NCI-H2196 treated with DMSO at 0.1 percent for 48 hours (cell line): ENCODE results near the gene BATF2.
"Not testable (repeated sequence)": the region's sequence is repeated elsewhere in the genome, so short reads cannot be mapped to it uniquely, and the experiment has no call there.

Source experiments
- DNase-seq: peaks from one replicate; lab custom pipeline; 2025; ENCODE audit not compliant: unreplicated experiment; lab: John Stamatoyannopoulos, UW

The BATF2 gene

DNA sequence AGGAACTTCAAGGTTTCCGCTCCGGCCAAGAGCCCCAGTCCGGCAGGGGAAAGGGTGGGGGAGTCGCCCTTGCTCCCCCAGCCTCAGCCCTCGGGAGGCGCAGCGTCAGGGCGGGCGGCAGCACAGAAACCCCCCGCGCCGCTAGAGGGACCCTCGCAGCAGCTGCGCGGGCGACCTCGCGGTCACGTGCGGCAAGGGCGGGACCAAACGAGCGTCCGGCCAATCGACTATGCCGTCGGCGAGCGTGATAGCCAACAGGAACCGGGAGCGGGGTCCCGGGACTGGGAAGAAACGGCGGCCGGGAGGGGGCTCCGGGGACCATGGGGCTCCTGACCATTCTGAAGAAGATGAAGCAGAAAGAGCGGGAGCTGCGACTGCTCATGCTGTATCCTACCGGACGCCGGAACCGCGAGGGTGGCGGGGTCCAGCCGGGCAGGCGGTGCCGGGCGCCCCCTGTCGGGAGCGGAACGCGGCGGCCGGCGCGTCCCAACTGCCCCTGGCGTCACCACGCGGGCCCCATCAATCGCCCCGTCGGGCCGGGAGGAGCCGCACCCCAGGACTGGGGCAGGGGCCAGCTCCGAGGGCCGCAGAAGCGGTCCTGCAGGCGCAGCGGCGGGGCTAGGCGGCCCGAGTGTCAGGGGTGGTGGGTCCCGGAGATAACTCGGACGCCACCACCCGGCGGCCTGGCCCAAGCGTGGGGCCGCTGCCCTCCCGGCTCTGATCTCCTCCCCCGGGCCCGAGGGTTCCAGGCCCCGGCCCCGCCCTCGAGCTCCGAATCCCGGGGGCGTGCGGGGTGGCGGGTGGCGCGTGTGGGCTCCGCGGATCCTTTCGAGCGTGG, 17.3 kb upstream of the BATF2 start, which contains the start of gene ARL2:
TSS of gene ARL2 (plus strand) at position 273 of the 838 bp plus-strand sequence. CDS start at position 321, 48 bp downstream.
- peak; percentile 70 for DNase-seq

DNA sequence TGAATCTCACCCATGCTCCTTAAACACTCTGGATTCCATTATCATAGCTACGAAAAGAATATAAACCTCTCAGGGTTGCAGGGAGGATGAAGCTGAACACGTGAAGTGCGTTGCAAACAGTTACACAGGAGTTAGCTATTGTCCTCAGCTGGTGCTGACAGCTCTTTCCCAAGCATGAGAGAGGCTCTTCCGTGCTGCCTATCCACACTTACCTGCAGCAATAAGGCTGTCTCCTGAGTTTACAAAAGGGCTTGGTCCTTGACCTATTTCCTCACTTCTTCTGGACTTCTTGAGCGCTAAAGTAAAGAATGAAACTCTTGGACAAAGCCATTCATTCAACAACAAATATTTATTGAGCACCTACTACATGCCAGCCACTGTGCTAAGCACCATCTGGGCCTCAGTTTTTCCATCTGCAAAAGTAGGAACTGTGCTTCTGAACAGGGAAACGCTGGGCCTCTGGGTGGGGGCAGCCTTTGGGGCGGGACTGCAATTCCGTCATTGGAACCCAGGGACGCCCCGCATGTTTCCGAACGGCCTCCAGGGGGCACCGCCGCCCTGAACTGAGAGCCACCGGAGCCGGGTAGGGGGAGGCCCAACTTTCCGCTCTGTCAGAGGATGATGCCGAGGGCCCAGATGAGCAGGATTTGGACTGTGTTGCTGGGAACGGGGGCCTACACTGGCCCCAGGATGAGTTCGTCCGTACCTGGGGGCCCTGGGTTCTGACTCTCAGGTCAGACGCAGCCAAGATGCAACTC, 16.5 kb upstream of the BATF2 start:
- DNase-seq = peak; percentile 79

DNA sequence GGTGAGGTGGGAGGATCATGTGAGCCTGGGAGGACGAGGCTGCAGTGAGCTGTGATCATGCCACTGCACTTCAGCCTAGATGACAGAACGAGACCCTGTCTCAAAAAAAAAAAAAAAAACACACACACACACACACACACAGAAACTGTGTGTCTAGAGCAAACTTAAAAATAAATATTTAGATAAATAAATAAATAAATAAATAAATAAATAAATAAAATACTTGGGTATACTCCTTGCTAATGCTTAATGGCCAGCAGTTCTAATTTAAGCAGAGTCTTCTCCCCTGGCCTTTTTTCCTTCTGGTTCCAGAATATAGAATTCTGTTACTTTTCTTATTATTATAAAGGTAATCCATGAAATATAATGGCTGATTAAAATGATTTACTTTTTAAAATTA, 12.1 kb upstream of the BATF2 start:
- no peak for DNase-seq

DNA sequence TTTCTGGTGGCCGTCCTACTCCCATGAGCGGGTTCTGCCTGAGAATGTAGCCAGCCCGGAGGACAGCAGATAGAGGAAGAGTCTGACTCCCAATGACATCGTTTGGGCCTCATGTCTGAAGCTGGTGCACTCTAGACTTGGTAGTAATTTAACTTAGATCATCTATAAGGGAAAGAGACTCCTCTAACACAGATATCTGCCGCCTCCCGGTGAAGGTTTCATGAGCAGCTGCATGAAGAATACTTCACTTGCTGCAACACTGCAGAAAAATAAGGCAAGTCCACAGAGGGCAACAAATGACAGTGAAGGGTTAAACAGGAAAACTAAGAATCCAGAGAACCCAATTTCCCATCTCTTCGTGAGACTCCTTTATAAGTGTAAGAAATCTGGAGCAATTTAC, 11.2 kb upstream of the BATF2 start:
- no peak for DNase-seq

DNA sequence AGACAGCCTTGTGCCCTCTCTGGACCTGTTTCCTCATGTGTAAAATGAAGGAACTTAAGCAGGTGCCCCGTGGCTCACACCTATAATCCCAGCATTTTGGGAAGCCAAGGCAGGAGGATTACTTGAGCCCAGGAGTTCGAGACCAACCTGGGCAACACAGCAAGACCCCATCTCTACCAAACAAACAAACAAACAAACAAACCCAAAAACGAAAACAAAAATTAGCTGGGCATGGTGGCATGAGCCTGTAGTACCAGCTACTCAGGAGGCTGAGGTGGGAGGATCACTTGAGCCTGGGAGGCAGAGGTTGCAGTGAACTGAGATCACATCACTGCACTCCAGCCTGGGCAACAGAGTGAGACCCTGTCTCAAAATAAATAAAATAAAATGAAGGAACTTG, 7.2 kb upstream of the BATF2 start:
- not testable (repeated sequence) for DNase-seq

DNA sequence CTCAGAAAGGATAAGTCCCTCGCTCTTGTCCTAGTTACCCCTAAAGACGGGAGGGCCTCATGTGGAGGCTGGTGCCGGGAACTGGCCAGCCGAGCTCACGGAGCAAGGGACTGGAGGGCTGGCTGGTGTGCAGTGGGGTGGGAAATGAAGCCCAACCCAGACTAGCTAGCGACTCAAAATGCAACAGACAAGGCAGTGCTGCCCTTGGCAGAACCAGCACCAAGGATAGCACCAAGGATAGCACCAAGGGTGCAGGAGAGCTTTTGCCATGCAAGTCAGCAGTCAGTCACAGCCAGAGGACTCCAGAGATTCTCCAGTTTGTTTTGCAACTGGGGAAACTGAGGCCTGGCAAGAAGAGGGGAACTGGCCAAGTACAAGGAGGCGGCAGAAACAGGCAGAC, 6.5 kb upstream of the BATF2 start:
- no peak for DNase-seq

DNA sequence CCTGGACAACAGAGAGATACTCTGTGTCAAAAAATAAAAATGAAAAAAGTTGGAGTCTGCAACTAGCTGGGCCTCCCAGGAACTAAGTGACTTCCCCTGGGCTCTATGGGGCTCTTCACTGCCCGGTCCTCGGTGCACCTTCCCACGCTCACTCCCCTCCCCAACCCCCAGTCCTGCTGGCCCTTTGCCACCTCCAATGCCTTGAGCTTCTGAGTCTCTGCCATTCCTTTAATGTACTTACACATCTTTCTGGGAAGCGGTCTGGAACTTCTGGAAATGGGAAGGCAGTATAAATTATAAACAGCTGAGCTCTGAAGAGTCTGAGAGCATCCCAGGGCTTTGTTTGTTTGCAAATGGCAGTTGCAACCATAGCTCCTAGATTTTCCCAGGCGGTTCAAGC, 5.9 kb upstream of the BATF2 start:
- no peak for DNase-seq

DNA sequence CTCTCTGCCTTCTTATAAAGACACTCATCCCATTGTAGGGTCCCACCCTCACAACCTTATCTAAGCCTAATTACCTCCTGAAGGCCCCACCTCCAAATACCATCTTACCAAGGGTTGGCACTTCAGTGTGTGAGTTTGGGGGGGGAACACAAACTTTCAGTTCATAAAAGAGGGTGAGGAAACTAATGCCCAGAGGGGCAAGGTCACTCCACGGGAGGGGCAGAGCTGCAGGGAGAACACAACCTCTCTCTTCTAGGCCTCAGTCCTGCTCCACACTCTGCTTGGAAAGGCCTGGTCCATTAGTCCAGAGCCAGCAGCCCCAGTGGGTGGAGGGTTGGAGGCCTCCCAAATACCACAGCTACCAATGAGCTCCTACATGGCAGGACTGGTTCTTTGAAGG, 2.7 kb upstream of the BATF2 start:
- DNase-seq = no peak

DNA sequence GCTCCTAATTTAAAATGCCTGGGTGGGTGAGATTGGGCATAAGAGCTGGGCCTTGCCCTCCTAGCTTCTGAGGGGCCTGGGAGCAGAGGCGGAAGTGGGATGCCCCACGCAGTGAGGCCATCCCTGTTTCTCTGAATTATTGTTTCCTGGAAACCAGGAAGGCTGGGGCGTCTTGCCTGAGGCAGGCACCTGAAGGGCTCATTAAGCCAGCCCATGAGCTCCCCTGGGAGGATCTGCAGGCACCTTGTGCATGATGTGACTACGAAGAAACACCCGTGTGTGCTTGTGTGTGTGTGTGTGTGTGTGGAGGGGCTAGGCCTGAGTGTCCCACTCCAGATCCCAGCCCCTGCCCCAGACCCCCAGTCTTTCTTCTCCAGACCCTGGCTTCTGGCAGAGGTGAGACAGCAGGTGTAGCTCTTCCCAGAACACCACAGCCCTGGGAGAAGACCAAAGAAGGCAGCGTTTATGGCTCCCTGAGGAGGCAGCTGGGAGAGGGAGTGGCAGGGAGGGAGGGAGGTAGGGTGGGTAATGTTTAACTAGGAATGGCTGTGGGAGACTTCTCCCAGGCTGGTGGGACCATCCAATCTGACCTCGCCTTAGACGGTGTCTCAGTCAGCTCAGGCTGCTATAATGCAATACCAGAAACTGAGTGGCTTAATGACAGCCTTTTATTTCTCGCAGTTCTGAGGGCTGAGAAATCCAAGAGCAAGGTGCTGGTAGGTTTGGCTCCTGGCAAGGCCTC, 2.1 kb upstream of the BATF2 start:
- no peak for DNase-seq

DNA sequence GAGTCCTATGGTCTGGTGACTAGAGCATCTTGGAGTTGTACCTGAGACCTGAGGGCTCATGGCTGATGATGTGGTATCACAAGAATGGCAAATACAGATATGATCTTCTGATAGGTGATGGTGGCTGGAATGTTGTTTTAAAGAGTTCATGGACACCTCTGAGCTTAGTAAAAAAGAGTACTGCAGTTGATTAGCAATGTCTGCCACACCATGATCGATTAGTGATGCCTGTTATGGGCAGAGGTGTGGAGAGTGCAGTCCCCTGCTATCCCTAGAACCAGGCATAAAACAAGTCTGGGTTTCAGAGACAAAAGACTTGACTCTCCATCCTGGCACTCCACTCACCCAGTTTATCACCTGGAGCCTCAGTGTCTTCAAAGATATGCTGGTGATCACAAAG, 1.4 kb upstream of the BATF2 start:
- peak; percentile 18 for DNase-seq

DNA sequence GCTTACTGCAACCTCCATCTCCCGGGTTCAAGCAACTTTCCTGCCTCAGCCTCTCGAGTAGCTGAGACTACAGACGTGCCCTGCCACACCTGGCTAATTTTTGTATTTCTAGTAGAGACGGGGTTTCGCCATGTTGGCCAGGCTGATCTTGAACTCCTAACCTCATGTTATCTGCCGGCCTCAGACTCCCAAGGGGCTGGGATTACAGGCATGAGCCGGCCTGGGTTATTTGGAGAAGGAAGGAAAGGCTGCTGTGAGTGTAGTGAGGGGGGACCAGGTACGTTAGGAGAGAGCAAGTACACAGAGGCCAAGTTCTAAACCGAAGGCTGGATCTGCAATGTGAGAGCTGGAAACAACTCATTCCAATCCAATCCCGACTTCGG, 453 bp downstream of the BATF2 start:
- DNase-seq = no peak

DNA sequence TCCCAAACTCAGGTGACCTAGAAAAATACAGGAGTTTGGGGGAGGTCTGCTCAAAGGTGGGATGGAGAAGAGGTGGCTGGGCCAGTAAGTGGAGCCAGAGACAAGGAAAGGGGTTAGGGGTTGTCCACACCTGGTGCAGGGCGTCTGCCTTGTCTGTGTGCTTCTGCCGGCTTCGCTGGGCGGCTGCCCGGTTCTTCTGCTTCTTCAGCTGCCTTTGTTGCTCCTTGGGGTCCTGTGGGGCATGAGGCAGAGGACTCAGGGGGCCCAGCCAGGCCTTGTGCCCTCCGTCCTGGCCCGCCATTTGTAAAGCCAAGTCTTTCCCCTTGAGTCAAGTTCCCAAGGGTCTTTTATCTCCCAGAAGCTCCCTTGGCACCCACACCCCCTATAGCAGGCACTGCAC, 2.5 kb downstream of the BATF2 start:
- DNase-seq = no peak

DNA sequence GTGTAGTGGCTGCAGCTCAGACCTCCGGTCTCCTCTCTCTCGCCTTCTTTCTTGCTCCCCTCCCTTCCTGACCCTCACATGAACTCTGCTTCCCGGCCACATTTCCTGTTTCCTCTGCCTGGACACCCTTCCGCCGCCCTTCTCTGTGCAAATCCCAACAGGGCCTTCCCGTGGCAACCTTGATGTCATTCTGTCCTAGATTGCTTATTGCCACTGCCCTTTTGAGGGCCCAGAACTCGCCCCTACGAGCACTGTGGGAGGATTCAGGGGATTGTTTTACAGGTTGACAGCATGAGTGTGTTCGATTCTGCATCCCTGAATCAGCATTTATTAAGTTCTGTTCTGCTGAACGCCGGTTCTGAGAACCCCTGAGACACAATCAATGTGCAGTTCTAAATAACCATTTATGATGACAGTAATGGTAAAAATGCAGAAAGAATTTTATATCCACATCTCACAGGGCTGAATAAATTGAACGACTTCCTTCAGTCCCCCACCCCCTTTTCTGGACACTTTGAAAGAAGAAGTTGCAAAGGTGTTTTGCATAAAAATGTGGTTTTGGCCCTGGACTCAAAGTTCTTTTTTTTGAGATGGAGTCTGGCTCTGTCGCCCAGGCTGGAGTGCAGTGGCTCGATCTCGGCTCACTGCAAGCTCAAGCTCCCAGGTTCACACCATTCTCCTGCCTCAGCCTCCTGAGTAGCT, 6.4 kb downstream of the BATF2 start:
- DNase-seq = no peak

DNA sequence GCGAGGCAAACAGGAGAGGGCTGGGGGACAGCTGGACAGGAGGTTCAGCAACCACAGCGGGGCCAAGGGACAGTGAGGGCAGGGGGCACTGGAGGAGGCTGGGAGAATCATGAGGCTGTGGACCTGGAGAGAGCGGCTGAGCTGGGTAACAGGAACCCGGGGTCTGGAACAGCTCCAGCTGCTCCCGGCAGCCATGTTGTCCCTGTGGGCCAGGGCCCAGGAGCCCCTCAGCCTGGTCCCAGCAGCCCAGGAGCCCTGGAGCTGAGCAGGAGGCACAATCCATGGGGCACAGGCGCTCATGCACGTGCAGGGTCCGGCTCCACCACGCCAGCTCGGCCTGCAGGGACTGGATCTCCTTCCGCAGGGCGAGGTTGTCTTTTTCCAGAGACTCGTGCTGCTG, 7.4 kb downstream of the BATF2 start:
- no peak for DNase-seq

DNA sequence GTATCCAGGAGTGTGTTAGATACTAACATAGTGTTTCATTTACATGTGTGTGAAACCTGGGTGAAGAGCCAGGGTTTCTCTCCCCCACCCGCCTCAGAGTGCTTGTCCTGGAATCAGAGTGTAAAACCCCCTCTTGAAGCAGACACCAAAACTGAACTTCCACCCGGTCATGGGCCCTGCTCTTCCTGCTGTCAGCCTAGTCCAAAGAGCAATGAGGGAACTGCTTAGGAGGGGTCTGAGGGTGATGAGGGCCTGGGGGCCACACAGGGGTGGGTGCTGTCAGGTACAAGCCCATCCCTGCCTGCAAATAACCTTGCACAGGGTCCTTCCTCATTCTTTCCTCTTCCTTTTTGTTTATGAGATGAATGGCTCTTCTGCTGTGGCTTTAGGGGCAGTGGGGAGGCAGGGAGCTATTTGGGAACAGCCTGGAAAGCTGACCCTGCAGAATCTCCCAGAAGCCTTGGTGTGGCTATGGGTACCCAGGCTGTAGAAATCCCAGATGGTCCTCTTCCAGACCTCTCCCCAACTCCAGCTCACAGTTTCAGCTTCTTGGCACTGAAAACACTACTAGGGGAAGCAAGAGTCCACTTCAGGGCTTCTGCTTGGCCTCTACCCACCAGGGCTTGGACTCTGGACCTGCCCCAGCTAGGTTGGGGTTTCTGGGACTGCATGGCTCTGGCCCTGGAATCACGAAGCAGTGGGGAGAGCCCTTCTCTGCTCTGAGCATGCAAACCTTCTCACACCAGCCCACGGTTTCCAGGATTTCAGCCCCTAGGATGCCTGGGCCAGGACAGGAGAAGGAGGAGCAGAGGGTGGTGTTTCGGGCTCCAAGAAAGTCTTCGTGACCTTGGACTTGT, 8.5 kb downstream of the BATF2 start:
- DNase-seq = no peak

DNA sequence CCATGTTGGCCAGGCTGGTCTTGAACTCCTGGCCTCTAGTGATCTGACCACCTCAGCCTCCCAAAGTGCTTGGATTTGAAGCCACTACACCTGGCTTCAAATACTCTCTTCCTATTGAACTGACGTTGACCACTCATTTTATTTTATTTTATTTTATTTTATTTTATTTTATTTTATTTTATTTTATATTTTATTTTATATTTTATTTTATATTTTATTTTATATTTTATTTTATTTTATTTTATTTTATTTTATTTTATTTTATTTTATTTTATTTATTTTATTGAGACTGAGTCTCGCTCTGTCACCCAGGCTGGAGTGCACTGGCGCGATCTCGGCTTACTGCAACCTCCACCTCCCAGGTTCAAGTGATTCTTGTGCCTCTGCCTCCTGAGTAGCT, 13.4 kb downstream of the BATF2 start:
- not testable (repeated sequence) for DNase-seq

DNA sequence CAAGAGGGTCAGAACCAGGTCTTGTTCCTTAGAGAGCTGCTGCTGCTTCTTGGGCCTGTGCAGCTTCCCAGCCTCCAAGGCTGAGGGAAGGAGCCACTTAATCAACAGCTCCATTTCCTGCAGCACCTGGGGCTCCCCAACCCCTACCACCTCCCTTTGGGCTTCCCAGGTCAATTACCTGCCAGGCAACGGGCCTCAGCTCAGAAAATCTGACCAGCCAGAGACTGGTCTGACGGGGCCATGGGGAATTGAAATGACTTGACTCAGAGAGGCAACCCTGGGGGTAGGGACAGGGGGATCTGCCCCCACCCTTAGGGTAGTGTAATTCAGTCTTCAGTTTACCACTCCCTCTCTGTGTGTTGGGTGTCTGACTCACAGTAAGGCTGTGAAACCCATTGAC, 20.1 kb downstream of the BATF2 start:
- no peak for DNase-seq

DNA sequence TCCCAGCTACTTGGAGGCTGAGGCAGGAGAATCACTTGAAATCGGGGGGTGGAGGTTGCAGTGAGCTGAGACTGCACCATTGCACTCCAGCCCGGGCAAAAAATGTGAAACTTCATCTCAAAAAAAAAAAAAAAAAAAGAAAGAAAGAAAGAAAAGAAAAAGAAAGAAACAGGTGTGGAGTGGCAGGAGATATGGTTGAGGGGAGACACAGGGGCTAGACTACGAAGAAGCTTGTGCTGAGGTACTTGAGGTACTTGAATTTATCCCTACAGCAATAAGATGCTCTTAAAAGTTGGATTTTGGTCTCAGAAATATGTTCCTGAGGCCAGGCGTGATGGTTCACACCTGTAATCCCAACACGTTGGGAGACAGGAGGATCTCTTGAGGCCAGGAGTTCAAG, 22.6 kb downstream of the BATF2 start:
- no peak for DNase-seq

DNA sequence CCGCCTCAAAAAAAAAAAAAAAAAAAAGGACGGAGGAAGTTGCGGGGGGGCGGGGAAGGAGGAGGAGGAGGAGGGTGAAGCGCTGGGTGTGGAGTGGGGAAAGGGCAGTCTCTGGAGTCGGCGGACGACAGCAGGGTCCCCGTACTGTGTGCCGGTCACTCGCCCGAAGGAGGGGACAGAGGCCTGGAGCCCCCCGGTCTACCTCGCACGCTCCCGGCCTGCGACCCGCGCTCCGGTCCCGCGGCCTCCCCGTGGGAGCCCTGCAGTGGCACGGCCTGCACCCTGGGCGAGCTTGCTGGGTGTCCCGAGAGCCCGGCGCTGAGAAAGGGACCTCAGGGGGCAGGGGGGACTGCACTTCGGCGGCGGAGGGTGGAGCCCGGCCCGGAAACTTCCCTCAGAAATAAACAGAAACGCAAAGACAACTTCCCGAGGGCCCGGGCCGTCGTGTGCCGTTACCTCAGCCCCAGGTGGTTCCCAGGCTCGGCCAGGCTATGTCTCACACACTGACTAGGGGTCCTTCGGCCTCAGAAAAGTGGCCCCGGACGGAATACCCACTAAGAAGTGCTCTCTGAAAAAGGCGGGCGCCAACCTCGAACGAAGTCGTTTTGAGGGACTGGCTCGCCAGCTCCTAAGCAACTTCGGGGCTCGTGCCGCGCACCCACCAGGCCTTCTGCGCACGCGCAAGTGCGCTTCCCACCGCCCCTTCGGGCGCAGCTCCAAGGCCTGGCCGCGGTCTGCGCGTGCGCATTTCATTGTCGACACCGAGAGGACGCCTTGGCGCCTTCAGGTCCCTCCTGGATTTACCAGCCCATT, 25.1 kb downstream of the BATF2 start, which contains the start of gene MAJIN:
TSS of gene MAJIN (minus strand) at position 688 of the 813 bp plus-strand sequence. CDS start 12,703 bp downstream, outside the sequence.
- no peak for DNase-seq
